ENCODE data around the gene RPL28. TPM values are rescaled to one million over a fixed set of nuclear protein-coding genes. Genes with fewer than 3 reads are reported as not detected.
A peak's percentile ranks its signal among the peaks of the same experiment; 100 is the strongest.

Gene RPL28
- total RNA-seq, 2 experiments from 2014 or later, result 2,751 to 4,078 TPM

- H3K27ac Mint-ChIP-seq, result no peak overlapping the region
- DNase-seq (no peak), ATAC-seq (no peak)
- no peaks in the 10 kb centered on the region for H3K9me3 Mint-ChIP-seq (ENCODE audit: low read depth)
- peaks cover 20% of the 10 kb centered on the region for H3K36me3 Mint-ChIP-seq (ENCODE audit: low read depth)
- CTCF ChIA-PET, result no interaction called here
- no peak overlapping the region for H3K4me3 Mint-ChIP-seq
- H3K4me1 Mint-ChIP-seq, result peaks cover 4% of the 10 kb centered on the region
- intact Hi-C loops (cut with DNase I, micrococcal nuclease), result no loop called here
- H3K27me3 Mint-ChIP-seq, result peaks cover 2% of the 10 kb centered on the region
- POLR2A ChIA-PET, result no interaction called here
Observed at GRCh38 chr19:55345818-55346724, 39.7 kb upstream of the RPL28 start.

GRCh38 chr19:55346725-55347441 lies 38.8 kb upstream of the RPL28 start:
- Mint-ChIP-seq H3K4me3 (no peak overlapping the region), H3K27ac (no peak overlapping the region), H3K36me3 (ENCODE audit: low read depth) (peaks cover 14% of the 10 kb centered on the region), H3K4me1 (no peaks in the 10 kb centered on the region), H3K9me3 (ENCODE audit: low read depth) (no peaks in the 10 kb centered on the region), H3K27me3 (peaks cover 11% of the 10 kb centered on the region)
- no peak for ATAC-seq
- ChIA-PET POLR2A (no interaction called here), CTCF (no interaction called here)
- DNase-seq, result no peak
- intact Hi-C loops (cut with DNase I, micrococcal nuclease), result no loop called here

GRCh38 chr19:55347442-55348009 lies 38.2 kb upstream of the RPL28 start:
- CTCF ChIA-PET, result interaction anchor here (0.7 kb wide), 1 partner anchor 37 kb away, joined by 4 read pairs; no protein-coding TSS in a partner anchor
- no peaks in the 10 kb centered on the region for H3K9me3 Mint-ChIP-seq (ENCODE audit: low read depth)
- POLR2A ChIA-PET, result no interaction called here
- no peak overlapping the region for H3K4me3 Mint-ChIP-seq
- H3K27ac Mint-ChIP-seq, result no peak overlapping the region
- ATAC-seq (no peak), DNase-seq (no peak)
- H3K27me3 Mint-ChIP-seq, result peaks cover 15% of the 10 kb centered on the region
- peaks cover 11% of the 10 kb centered on the region for H3K36me3 Mint-ChIP-seq (ENCODE audit: low read depth)
- peaks cover under 1% of the 10 kb centered on the region for H3K4me1 Mint-ChIP-seq
- intact Hi-C loops (cut with DNase I, micrococcal nuclease), result no loop called here

DNA sequence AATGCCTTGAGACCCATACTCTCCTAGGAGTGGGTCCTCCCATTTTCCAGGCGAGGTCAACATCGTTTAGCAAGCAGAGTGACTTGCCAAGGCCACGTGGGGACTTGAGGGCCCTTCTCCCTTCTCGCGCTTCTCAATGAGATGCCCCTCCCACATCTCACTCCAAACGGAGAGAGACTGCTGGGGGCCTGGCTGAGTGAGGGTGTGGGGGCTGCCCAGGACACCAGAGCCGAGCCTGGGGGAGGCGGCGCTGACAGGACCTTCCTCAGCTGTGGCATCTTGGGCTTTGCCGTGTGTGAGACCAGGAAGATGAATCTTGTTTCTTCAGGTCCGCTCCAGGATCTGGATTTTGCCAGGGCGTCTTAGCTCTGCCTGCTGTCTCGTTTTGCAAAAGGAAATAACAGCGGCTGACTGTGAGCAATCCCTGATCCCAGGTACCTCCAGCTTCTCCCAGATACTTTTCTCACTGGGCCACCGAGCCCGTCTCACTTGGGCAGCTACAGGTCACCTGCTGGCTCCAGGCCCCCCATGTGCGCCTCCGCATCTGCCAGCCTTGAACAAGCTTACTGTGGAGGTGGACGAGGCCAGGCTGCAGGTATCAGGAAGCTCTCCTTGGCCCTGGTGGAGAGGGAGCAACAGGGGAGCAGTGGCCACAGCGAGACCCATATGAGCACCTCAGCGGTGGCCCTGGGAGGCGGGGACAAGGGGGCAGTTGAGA lies 37.3 kb upstream of the RPL28 start:
- Mint-ChIP-seq H3K4me1 (peaks cover 9% of the 10 kb centered on the region), H3K4me3 (no peak overlapping the region), H3K9me3 (ENCODE audit: low read depth) (no peaks in the 10 kb centered on the region), H3K27me3 (peaks cover 25% of the 10 kb centered on the region), H3K36me3 (ENCODE audit: low read depth) (peaks cover 3% of the 10 kb centered on the region), H3K27ac (no peak overlapping the region)
- CTCF ChIA-PET, result interaction anchor here (0.7 to 0.8 kb wide), 3 partner anchors 13 to 111 kb away, joined by 3 to 4 read pairs (median 4); no protein-coding TSS in a partner anchor
- DNase-seq (no peak), ATAC-seq (no peak)
- POLR2A ChIA-PET, result interaction anchor here (1.5 kb wide), 1 partner anchor 9 kb away, joined by 3 read pairs; the partner anchor contains the start of gene KMT5C
- intact Hi-C loops (cut with DNase I, micrococcal nuclease), result no loop called here

DNA sequence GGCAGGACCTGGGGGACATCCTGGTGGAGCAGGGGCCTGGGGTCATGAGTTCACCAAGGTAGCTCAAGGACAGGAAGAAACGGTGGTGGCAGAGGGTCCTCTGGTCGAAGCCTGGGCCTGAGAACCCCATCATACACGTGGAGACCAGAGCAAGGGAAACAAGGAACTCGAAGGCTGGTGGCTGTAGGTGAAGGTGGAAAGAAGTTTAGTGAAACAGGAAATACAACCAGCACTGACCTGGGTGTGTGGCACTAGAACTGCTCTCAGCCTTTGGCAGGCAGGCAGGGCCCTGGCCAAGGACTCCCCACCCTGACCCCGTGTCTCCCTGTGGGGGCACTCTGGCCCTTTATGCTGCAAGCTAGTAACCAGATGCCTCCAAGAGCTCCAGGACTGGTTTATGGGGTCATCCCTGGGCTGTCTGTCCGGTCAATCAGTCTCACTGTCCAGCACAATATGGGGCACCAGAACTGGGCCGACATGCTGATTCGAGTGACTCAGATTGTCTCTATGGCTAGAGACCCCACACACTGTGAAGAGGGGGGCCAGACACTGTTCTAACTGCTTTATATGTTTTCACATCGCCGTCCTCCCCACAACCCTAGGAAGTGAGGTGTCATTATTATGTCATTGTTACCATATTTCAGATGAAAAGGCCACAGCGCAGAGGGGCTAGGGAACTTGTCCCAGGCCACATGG lies 35.0 kb upstream of the RPL28 start:
- peaks cover 13% of the 10 kb centered on the region for H3K4me1 Mint-ChIP-seq
- intact Hi-C loops (cut with DNase I, micrococcal nuclease), result loop anchor here in 1 of 2 experiments (5.0 kb wide), 1 partner anchor 92 kb away; the partner anchor contains the start of gene SHISA7
- peaks cover 34% of the 10 kb centered on the region for H3K27me3 Mint-ChIP-seq
- CTCF ChIA-PET, result interaction anchor here (0.6 to 0.7 kb wide), 3 partner anchors 138 to 172 kb away, joined by 3 read pairs; no protein-coding TSS in a partner anchor
- no peak for ATAC-seq
- H3K9me3 Mint-ChIP-seq (ENCODE audit: low read depth), result no peaks in the 10 kb centered on the region
- no peak for DNase-seq
- no peaks in the 10 kb centered on the region for H3K36me3 Mint-ChIP-seq (ENCODE audit: low read depth)
- no peak overlapping the region for H3K4me3 Mint-ChIP-seq
- H3K27ac Mint-ChIP-seq, result no peak overlapping the region
- POLR2A ChIA-PET, result interaction anchor here (0.9 kb wide), 1 partner anchor 11 kb away, joined by 4 read pairs; the partner anchor contains the start of gene KMT5C

DNA sequence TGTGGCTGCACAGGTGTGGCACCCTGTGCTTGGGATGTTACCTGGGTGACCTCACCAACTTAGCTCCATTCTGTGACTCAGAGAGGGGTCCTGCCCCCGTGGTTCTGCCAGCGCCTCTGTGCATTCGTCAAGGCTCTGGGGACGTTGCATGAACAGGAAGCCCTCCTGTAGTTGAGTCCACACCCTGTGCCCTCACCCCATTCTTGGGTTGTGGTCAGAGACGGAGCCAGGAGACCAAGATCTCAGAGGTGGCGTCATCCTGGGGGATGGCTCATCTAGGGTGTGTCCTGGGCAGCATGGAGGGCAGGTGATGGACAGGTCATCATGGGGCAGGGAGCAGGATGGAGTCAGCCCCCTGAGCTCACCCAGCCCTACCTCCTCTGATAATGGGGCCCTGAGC lies 33.7 kb upstream of the RPL28 start:
- Mint-ChIP-seq H3K27me3 (peaks cover 37% of the 10 kb centered on the region), H3K4me3 (no peak overlapping the region), H3K4me1 (peaks cover 13% of the 10 kb centered on the region), H3K9me3 (ENCODE audit: low read depth) (no peaks in the 10 kb centered on the region), H3K27ac (no peak overlapping the region), H3K36me3 (ENCODE audit: low read depth) (no peaks in the 10 kb centered on the region)
- CTCF ChIA-PET, result interaction anchor here (0.6 kb wide), 1 partner anchor 50 kb away, joined by 3 read pairs; no protein-coding TSS in a partner anchor
- ATAC-seq (no peak), DNase-seq (no peak)
- intact Hi-C loops (cut with DNase I, micrococcal nuclease), result loop anchor here in 1 of 2 experiments (5.0 kb wide), 1 partner anchor 90 kb away; the partner anchor contains the start of gene SHISA7
- POLR2A ChIA-PET, result interaction anchor here (1.0 kb wide), 2 partner anchors 12 to 55 kb away, joined by 3 read pairs; partner anchors contain the start of gene KMT5C

DNA sequence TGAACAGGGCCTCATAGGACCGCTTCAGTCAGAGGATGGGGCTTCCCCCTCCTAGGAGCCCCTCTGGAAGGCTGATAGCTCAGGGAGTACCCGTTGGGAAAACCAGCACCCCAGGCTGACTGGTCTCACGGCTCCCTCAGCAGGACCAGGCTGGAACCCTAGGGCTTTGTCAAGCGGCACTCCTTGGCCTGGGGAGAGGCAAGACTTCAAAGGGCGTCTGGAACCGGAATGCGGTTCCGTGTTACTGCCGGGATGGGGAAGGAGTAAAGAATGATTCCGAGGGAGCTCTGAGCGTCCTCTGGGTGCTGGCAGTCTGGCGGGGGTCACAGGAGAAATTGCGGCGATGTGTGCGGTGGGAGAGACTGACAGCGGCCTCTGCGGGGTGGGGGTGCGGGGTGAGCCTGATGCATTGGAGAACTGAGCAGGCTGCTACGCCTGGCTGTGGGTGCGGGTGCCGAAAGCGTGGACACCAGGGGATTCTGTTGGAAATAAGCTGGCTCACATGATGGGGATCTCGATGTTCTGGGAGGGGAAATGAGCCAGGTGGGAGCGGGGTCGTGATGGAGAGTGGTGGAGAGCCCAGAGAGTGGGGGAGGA lies 33.1 kb upstream of the RPL28 start:
- H3K27ac Mint-ChIP-seq, result no peak overlapping the region
- no peaks in the 10 kb centered on the region for H3K36me3 Mint-ChIP-seq (ENCODE audit: low read depth)
- peaks cover 13% of the 10 kb centered on the region for H3K4me1 Mint-ChIP-seq
- intact Hi-C loops (cut with DNase I, micrococcal nuclease), result loop anchor here in 1 of 2 experiments (5.0 kb wide), 1 partner anchor 90 kb away; the partner anchor contains the start of gene SHISA7
- no peaks in the 10 kb centered on the region for H3K9me3 Mint-ChIP-seq (ENCODE audit: low read depth)
- ChIA-PET POLR2A (interaction anchor here (1.0 kb wide), 2 partner anchors 13 to 54 kb away, joined by 3 read pairs; partner anchors contain the start of gene KMT5C), CTCF (interaction anchor here (0.6 kb wide), 1 partner anchor 50 kb away, joined by 3 read pairs; no protein-coding TSS in a partner anchor)
- peak overlapping the region; percentile 63 for H3K4me3 Mint-ChIP-seq
- ATAC-seq (no peak), DNase-seq (no peak)
- H3K27me3 Mint-ChIP-seq, result peaks cover 42% of the 10 kb centered on the region

DNA sequence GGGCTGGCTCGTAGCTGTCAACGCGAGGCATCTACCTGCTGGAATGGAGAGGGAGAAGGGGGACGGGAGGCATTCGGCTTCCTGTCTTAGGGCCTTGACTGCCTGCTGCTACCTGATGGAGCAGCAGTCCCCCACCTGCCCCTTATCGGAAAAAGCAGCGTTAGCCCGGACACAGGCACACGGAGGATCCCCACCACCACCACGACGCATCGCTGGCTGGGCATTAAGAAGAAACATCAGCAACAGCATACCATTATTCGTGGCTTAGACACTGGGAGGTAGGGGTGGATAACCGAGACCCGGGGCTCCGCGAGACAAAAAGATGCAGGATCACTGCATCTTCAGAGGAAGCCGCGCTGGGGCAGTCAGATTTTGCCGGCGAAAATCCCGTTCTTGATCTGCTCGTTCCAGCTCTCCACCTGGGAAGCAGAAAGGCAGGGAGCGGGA lies 32.4 kb upstream of the RPL28 start:
- DNase-seq, result no peak
- intact Hi-C loops (cut with DNase I, micrococcal nuclease), result loop anchor here in 1 of 2 experiments (5.0 kb wide), 1 partner anchor 89 kb away; the partner anchor contains the start of gene SHISA7
- ChIA-PET CTCF (interaction anchor here (0.6 kb wide), 2 partner anchors 9 to 52 kb away, joined by 3 to 6 read pairs; no protein-coding TSS in a partner anchor), POLR2A (no interaction called here)
- Mint-ChIP-seq H3K4me1 (peaks cover 13% of the 10 kb centered on the region), H3K36me3 (ENCODE audit: low read depth) (no peaks in the 10 kb centered on the region), H3K27me3 (peaks cover 42% of the 10 kb centered on the region), H3K9me3 (ENCODE audit: low read depth) (no peaks in the 10 kb centered on the region), H3K4me3 (peak overlapping the region; percentile 63), H3K27ac (no peak overlapping the region)
- ATAC-seq, result no peak

DNA sequence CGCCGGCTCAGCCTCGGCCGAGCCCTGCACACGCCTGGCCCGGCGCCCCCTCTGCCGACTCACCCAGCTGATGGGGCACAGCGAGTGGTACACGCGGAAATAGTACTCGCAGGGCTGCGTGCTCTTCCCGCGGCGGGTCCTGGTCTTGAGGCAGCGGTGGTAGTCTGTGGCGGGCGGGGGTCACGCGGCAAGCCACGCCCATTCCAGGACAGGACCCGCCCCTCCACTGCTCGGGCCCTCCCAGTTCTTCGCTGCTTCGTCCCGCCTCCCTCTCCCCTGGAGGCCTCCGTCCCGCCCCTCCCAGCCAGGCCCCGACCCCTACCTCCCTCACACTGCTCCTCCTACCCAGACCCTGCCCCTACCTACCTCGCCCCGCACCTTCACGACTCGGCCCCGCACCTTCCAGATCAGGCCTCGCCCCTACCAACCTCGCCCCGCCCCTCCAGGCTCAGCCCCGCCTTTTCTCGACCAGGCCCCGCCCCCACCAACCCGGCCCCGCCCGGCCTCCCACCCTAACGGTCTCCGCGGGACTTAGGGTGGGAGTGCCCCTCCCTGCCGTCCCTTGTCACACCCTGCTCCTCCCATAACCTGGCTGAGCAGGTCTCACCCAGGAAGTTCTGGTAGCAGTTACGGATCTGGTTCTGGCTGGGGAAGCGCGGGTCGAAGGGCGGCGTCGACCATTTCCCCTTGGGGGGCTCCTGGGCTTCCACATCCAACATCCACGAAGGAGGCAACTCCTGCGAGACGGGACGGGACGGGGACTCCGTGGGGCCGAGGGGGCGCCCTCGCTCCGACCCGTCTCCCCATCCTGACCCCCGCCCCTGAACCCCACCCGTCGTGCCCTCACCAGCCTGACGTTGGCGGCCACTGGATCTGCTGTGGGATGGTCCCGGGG lies 31.7 kb upstream of the RPL28 start:
- peaks cover 42% of the 10 kb centered on the region for H3K27me3 Mint-ChIP-seq
- ChIA-PET POLR2A (no interaction called here), CTCF (interaction anchor here (0.6 kb wide), 2 partner anchors 10 to 53 kb away, joined by 3 to 6 read pairs; no protein-coding TSS in a partner anchor)
- no peaks in the 10 kb centered on the region for H3K36me3 Mint-ChIP-seq (ENCODE audit: low read depth)
- intact Hi-C loops (cut with DNase I, micrococcal nuclease), result loop anchor here in 1 of 2 experiments (1.0 to 5.0 kb wide), 2 partner anchors 15 to 88 kb away; partner anchors contain the start of genes KMT5C and SHISA7
- no peak overlapping the region for H3K27ac Mint-ChIP-seq
- peak overlapping the region; percentile 63 for H3K4me3 Mint-ChIP-seq
- ATAC-seq, result peak; percentile 85
- H3K9me3 Mint-ChIP-seq (ENCODE audit: low read depth), result no peaks in the 10 kb centered on the region
- DNase-seq, result peak; percentile 71
- H3K4me1 Mint-ChIP-seq, result peaks cover 13% of the 10 kb centered on the region

All from activated CD4-positive, alpha-beta T cell treated with anti-CD3 and anti-CD28 coated beads for 36 hours (primary cell).